Gastrocnemius medialis (tissue), 4 donors: ENCODE data around the gene BCAR1. TPM values are rescaled to one million over a fixed set of nuclear protein-coding genes. Genes with fewer than 3 reads are reported as not detected.
"Not testable (repeated sequence)": the region's sequence is repeated elsewhere in the genome, so short reads cannot be mapped to it uniquely, and the experiment has no call there.

Source experiments
- ATAC-seq, 2 donors: fragments of 150-250 bp; one replicate each; pipeline ENCODE4 v1.9.1; 2016
- DNase-seq, 2 donors: peaks; one replicate each; pipeline ENCODE4 v3.0.0-alpha.2; 2019
- H3K27ac ChIP-seq, 4 donors: fragments of 200-600 bp; sonication (generic); 1 replicate in 1 of 4; 2 replicates in 3 of 4; pipeline ENCODE4 v1.5.1; 2016 to 2018; ENCODE audit warnings: mild to moderate bottlenecking in 2 of 4, moderate library complexity in 1 of 4
- H3K27me3 ChIP-seq, 3 donors: fragments of 200-600 bp; sonication (generic) in 2 of 3; 1 replicate in 1 of 3; 2 replicates in 2 of 3; pipeline versions ENCODE4 v1.5.1 to v1.6.0; 2016 to 2019; ENCODE audit warnings: mild to moderate bottlenecking in 1 of 3, moderate library complexity in 1 of 3
- H3K36me3 ChIP-seq, 2 donors: fragments of 200-600 bp; sonication (generic) in 1 of 2; one replicate each; pipeline ENCODE4 v1.5.1; 2017 to 2018
- H3K4me1 ChIP-seq, 2 donors: fragments of 200-600 bp; sonication (generic) in 1 of 2; one replicate each; pipeline ENCODE4 v1.5.1; 2016 to 2017; ENCODE audit warnings: mild to moderate bottlenecking in 2 of 2
- H3K4me3 ChIP-seq, 4 donors: fragments of 200-600 bp; sonication (generic) in 3 of 4; 1 replicate in 1 of 4; 2 replicates in 3 of 4; pipeline ENCODE4 v1.5.1; 2016 to 2019; ENCODE audit warnings: mild to moderate bottlenecking in 2 of 4
- H3K9me3 ChIP-seq, 3 donors: fragments of 200-600 bp; sonication (generic) in 2 of 3; 1 replicate in 1 of 3; 2 replicates in 2 of 3; pipeline ENCODE4 v1.5.1; 2016 to 2019
- POLR2A ChIP-seq, 2 donors: fragments of 450-650 bp; IDR thresholded peaks; one replicate each; pipeline ENCODE4 v1.6.1; 2017; ENCODE audit warnings: antibody characterized with exemption in 2 of 2, mild to moderate bottlenecking in 2 of 2, moderate library complexity in 2 of 2
- in situ Hi-C, 4 donors: fragments of 200-750 bp; cut with MboI; loops; one replicate each; pipeline versions ENCODE4 v1.15.0 to v1.8.0; 2017; ENCODE audit warnings: low sequenced_read_pairs in 4 of 4
- intact Hi-C: fragments of 100-400 bp; cut with DNase I; formaldehyde crosslinking; loops from one replicate; pipeline ENCODE4 v1.15.1; 2023; ENCODE audit warnings: low total_unique reads
- total RNA-seq, 4 donors: library from RNA; depleted of rRNA; stranded (reverse); fragments of >200 nt; gene quantifications; one replicate each; pipeline versions ENCODE4 v1.1.0 to v1.2.3, GENCODE V29; 2016
- TF ChIP-seq, protein P1 (sequence below), 5 experiments: fragments of 450-650 bp in 3 of 5; fragments of 200-600 bp in 2 of 5; sonication (generic) in 2 of 5; IDR thresholded peaks in 4 of 5; conservative IDR thresholded peaks in 1 of 5; 1 replicate in 4 of 5; 2 replicates in 1 of 5; pipeline ENCODE4 v1.5.1; 2016 to 2019; ENCODE audit warnings: antibody characterized with exemption in 5 of 5, mild to moderate bottlenecking in 3 of 5, moderate library complexity in 3 of 5

The BCAR1 gene
- total RNA-seq, 4 donors from 2014 or later: 101 to 153 (median 145) TPM

DNA sequence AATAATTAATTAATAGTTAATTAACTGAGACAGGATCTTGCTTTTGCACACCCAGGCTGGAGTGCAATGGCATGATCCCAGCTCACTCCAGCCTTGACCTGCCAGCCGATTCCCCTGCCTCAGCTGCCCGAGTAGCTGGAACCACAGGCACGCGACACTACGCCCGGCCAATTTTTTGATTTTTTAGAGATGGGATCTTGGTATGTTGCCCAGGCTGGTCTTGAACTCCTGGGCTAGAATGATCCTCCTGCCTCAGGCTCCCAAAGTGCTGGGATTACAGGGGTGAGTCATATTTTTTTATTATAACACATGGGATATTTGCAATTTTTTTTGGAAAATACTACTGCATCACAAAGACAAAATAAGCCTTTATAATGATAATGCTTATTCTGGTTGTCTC is 30.4 kb upstream of the BCAR1 start:
- intact Hi-C loops: no loop called here
- Histone ChIP-seq H3K27ac (no peak overlapping the region), H3K27me3 (no peaks in the 10 kb centered on the region), H3K36me3 (no peaks in the 10 kb centered on the region), H3K4me3 (no peak overlapping the region), H3K9me3 (no peaks in the 10 kb centered on the region), H3K4me1 (no peaks in the 10 kb centered on the region)
- DNase-seq: no peak
- in situ Hi-C loops: no loop called here
- no peak for TF ChIP-seq POLR2A (IDR thresholded peaks at IDR 0.05)
- TF ChIP-seq, protein P1, sequence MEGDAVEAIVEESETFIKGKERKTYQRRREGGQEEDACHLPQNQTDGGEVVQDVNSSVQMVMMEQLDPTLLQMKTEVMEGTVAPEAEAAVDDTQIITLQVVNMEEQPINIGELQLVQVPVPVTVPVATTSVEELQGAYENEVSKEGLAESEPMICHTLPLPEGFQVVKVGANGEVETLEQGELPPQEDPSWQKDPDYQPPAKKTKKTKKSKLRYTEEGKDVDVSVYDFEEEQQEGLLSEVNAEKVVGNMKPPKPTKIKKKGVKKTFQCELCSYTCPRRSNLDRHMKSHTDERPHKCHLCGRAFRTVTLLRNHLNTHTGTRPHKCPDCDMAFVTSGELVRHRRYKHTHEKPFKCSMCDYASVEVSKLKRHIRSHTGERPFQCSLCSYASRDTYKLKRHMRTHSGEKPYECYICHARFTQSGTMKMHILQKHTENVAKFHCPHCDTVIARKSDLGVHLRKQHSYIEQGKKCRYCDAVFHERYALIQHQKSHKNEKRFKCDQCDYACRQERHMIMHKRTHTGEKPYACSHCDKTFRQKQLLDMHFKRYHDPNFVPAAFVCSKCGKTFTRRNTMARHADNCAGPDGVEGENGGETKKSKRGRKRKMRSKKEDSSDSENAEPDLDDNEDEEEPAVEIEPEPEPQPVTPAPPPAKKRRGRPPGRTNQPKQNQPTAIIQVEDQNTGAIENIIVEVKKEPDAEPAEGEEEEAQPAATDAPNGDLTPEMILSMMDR (IDR thresholded peaks at IDR 0.05 in 4 of 5, conservative IDR thresholded peaks at IDR 0.05 in 1 of 5): no peak
- no peak for ATAC-seq

DNA sequence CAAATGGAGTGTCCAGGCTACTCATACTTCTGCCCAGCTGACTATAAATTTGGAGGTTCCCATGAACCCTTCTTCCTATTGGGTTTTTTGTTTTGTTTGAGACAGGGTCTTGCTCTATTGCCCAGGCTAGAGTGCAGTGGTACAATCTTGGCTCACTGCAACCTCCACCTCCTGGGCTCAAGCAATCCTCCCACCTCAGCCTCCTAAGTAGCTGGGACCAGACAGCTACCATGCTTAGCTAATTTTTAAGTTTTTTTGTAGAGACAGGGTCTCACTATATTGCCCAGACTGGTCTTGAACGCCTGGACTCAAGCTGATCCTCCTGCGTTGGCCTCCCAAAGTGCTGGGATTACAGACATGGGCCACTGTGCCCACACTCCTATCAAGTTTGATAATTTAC is 29.6 kb upstream of the BCAR1 start:
- intact Hi-C loops, H3K36me3 ChIP-seq, DNase-seq, in situ Hi-C loops, H3K27me3 ChIP-seq, ATAC-seq, H3K27ac ChIP-seq, H3K4me1 ChIP-seq, H3K9me3 ChIP-seq, H3K4me3 ChIP-seq: not testable (repeated sequence)

DNA sequence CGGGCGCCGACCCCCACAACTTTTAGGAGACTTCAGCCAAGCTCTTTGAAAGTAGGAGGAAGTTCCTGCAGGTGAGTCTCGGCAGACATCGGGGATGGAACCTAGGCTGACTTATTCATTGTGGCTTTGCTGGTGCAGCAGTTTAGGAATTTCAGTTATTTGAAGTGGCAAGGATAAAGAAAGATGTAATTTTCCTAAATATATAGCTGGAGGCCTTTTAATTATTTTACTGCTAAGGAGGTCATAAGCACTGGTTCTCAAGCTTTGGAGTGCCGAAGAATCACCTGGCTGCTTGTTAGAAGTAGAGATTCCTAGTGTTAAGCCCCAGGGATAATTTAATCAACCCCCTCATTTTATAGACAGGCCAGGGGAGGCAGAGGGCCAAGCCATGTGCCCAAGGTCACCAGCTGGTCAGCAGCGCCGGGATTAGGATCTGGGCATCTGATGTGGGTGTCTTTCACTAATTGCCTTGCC is 28.9 kb upstream of the BCAR1 start:
- Histone ChIP-seq H3K27me3 (no peaks in the 10 kb centered on the region), H3K27ac (no peak overlapping the region), H3K4me3 (no peak overlapping the region), H3K9me3 (no peaks in the 10 kb centered on the region), H3K36me3 (no peaks in the 10 kb centered on the region), H3K4me1 (no peaks in the 10 kb centered on the region)
- intact Hi-C loops (no loop called here), in situ Hi-C loops (no loop called here)
- DNase-seq (no peak), ATAC-seq (no peak)
- TF ChIP-seq, protein P1 (IDR thresholded peaks at IDR 0.05 in 4 of 5, conservative IDR thresholded peaks at IDR 0.05 in 1 of 5): no peak
- TF ChIP-seq POLR2A (IDR thresholded peaks at IDR 0.05): no peak

DNA sequence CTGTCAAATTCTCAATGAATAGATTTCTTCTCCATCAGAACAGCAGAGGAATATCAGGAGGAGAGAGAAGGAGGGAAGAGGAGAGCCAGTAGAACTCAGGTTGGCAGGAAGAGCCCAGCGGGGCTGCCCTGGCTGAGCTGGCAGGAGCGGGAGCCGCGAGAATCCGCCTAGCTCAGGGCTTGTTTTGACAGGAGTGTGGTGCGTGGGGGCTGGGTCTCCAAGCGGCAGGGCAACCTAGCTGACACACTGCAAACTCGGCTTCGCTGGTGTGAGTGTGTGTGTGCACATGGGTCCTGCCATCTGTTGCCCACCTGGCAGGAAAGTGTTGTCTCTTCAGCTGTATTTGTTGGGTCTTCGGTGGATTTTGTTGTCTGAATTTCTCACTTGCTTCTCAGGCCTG is 27.9 kb upstream of the BCAR1 start:
- Histone ChIP-seq H3K27ac (no peak overlapping the region), H3K4me1 (no peaks in the 10 kb centered on the region), H3K27me3 (no peaks in the 10 kb centered on the region), H3K36me3 (no peaks in the 10 kb centered on the region), H3K9me3 (no peaks in the 10 kb centered on the region), H3K4me3 (no peak overlapping the region)
- ATAC-seq (no peak), DNase-seq (no peak)
- TF ChIP-seq POLR2A (IDR thresholded peaks at IDR 0.05): no peak
- TF ChIP-seq, protein P1 (IDR thresholded peaks at IDR 0.05 in 4 of 5, conservative IDR thresholded peaks at IDR 0.05 in 1 of 5): no peak
- intact Hi-C loops (no loop called here), in situ Hi-C loops (no loop called here)

DNA sequence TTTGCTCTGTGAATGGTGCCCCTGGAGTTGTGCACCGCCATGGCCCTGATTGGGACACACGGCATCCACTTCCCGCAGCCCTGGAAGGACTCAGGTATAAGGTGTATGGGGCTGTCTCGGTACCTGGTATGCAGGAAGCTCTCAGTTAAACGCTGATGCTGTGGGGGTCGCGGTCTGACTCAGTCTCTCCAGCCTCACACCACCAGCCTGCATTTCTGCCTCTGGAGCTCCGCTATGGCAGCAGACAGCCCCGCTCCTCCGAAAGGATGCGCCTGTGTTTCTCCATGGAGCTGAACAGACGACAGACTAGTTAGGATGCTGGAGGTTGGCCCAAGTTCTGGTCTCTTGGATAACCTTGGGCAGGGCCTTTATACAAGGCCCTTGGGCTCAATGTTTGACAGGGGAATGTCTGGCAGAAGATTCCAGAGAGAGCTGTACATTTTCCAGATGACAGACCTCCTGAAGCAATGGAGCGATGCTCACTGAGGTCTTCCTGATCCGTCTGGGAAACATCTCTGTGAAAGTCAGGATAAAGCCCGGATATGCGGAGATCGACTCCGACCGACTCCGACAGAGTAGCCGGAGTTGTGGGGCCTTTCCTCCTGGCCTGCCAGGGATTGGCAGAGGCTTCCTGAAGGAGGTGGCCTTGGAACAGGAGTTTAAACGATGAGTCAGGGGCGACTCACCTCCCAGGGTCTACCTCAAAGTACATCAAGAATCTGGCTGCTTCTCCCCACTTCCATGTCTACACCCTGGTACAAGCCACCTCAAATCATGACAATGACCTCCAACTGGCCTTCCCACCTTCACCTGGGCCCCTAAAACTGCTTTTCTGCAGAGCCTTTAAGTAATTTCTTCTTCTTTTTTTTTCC is 21.9 kb upstream of the BCAR1 start:
- Histone ChIP-seq H3K27me3 (no peaks in the 10 kb centered on the region), H3K36me3 (no peaks in the 10 kb centered on the region), H3K4me3 (no peak overlapping the region), H3K9me3 (no peaks in the 10 kb centered on the region), H3K4me1 (peaks cover 1 to 2% of the 10 kb centered on the region in 2 donors), H3K27ac (no peak overlapping the region)
- TF ChIP-seq, protein P1 (IDR thresholded peaks at IDR 0.05 in 4 of 5, conservative IDR thresholded peaks at IDR 0.05 in 1 of 5): no peak
- no peak for TF ChIP-seq POLR2A (IDR thresholded peaks at IDR 0.05)
- intact Hi-C loops: no loop called here
- ATAC-seq (no peak), DNase-seq (no peak)
- in situ Hi-C loops: no loop called here

DNA sequence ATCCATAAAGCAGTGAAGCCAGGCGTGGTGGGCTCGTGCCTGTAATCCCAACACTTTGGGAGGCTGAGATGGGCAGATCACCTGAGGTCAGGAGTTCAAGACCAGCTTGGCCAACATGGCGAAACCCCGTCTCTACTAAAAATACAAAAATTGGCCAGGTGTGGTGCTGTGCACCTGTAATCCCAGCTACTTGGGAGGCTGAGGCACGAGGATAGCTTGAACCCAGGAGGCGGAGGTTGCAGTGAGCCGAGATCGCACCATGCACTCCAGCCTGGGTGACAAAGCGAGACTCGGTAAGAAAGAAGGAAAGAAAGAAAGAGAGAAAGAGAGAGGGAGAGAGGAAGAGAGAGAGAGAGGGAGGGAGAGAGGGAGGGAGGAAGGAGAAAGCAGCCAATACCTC is 21.2 kb upstream of the BCAR1 start:
- H3K27me3 ChIP-seq, ATAC-seq, in situ Hi-C loops, intact Hi-C loops, DNase-seq, H3K36me3 ChIP-seq, H3K9me3 ChIP-seq, H3K27ac ChIP-seq, H3K4me3 ChIP-seq, H3K4me1 ChIP-seq: not testable (repeated sequence)
